Gastroesophageal sphincter (tissue), 3 donors: ENCODE results near the gene CNTNAP2.

Source experiments
- POLR2A ChIP-seq, 2 donors: fragments of 450-650 bp; IDR thresholded peaks; one replicate each; pipeline ENCODE4 v1.6.1; 2017; ENCODE audit warnings: antibody characterized with exemption in 2 of 2, mild to moderate bottlenecking in 2 of 2, moderate library complexity in 1 of 2
- TF ChIP-seq, protein P1 (sequence below), 4 experiments: fragments of 200-600 bp in 2 of 4; fragments of 450-650 bp in 2 of 4; sonication (generic) in 1 of 4; IDR thresholded peaks; one replicate each; pipeline ENCODE4 v1.5.1; 2017 to 2019; ENCODE audit warnings: antibody characterized with exemption in 4 of 4, mild to moderate bottlenecking in 2 of 4, moderate library complexity in 2 of 4

DNA sequence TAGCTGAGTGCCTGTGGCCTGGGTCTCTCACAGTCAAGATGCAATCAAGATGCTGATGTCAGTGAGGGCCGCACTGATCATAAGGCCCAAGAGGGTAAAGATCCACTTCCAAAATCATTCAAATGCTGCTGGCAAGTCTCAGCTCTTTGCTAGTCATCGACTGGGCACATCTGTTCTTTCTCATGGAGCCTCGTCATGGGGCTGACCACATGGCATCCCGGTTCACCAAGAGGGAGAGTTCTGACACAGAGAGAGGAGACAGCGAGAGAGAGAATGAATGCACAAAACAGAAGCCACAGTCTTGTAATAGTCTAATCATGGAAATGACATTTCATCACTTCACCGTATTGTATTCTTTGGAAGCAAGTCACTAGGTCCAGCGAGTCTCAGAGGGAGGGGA, 1406.5 kb downstream of the CNTNAP2 start:
- TF ChIP-seq, protein P1, sequence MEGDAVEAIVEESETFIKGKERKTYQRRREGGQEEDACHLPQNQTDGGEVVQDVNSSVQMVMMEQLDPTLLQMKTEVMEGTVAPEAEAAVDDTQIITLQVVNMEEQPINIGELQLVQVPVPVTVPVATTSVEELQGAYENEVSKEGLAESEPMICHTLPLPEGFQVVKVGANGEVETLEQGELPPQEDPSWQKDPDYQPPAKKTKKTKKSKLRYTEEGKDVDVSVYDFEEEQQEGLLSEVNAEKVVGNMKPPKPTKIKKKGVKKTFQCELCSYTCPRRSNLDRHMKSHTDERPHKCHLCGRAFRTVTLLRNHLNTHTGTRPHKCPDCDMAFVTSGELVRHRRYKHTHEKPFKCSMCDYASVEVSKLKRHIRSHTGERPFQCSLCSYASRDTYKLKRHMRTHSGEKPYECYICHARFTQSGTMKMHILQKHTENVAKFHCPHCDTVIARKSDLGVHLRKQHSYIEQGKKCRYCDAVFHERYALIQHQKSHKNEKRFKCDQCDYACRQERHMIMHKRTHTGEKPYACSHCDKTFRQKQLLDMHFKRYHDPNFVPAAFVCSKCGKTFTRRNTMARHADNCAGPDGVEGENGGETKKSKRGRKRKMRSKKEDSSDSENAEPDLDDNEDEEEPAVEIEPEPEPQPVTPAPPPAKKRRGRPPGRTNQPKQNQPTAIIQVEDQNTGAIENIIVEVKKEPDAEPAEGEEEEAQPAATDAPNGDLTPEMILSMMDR (IDR thresholded peaks at IDR 0.05) = no peak
- TF ChIP-seq POLR2A (IDR thresholded peaks at IDR 0.05) = no peak
